ENCODE data around the gene PRKG1. TPM values are rescaled to one million over a fixed set of nuclear protein-coding genes. Genes with fewer than 3 reads are reported as not detected.

PRKG1 gene
- total RNA-seq, 2 experiments from 2014 or later: not detected

DNA sequence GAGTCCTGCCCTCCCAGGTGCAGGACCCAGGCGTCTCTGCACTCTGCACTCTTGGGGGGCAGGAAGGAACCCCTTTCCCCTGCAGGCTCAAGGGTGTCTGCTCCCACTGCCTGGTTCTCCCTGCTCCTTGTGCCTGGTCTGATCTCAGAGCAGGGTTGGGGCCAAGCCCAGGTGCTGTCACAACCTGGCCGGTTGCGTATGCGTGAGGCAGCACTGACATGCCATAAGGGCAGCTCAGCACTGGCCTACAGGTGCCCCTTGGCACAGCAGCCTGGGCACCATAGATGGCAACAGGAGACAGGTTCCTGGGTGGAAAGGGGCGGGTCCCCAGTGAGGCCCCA lies 1273.0 kb downstream of the PRKG1 start:
- Mint-ChIP-seq H3K4me3 (no peak overlapping the region), H3K36me3 (ENCODE audit: low read depth) (no peaks in the 10 kb centered on the region), H3K9me3 (no peaks in the 10 kb centered on the region), H3K27me3 (no peaks in the 10 kb centered on the region), H3K27ac (no peak overlapping the region), H3K4me1 (no peaks in the 10 kb centered on the region)
- ChIA-PET CTCF (interaction anchor here (0.6 kb wide), 1 partner anchor 60 kb away, joined by 3 read pairs; no protein-coding TSS in a partner anchor), POLR2A (no interaction called here)
- no peak for DNase-seq

Small RNA genes lying within 50 kb of the gene (microRNA-seq; reads per million reads assigned to microRNA genes)
- gene MIR605 (ENCODE audit: borderline microRNAs expressed, borderline replicate concordance): not detected

Other genes starting within 250 kb of the PRKG1 start
- gene A1CF, start 188.9 kb upstream of the PRKG1 start, total RNA-seq: not detected

Measured in activated CD4-positive, alpha-beta T cell treated with anti-CD3 and anti-CD28 coated beads, Interleukin-2, amount 10 ng/mL, durations not matched to agents 7 days and 5 days (primary cell).